Measurements from ENCODE around the gene DEPDC5.
"Not testable (repeated sequence)": the region's sequence is repeated elsewhere in the genome, so short reads cannot be mapped to it uniquely, and the experiment has no call there.

Gene DEPDC5

GRCh38 chr22:31800065-31800464, 46.2 kb downstream of the DEPDC5 start:
- H3K4me3 ChIP-seq (ENCODE audit: low read depth, low read length): no peak overlapping the region
- TF ChIP-seq CTCF (IDR thresholded peaks at IDR 0.05; ENCODE audit: borderline replicate concordance, insufficient read depth, low read depth, low read length): no peak

GRCh38 chr22:31800861-31801260, 47.0 kb downstream of the DEPDC5 start:
- H3K4me3 ChIP-seq (ENCODE audit: low read depth, low read length): not testable (repeated sequence)

DNA sequence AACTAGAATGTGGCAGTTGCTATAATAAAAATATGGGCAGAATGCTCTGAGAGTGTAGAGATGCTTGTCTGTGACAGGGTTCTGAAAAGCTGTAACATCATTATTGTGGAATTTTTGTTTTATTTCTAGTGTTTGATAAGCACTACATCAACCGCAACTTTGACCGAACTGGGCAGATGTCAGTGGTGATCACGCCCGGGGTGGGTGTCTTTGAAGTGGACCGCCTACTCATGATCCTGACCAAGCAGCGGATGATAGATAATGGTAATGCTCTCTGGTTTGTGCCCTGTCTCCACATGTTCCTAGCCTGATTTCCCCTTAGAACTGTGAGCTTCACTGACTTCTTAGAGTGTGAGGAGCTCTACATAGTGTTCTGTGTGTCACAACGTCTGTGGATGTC, 48.8 kb downstream of the DEPDC5 start:
- H3K4me3 ChIP-seq (ENCODE audit: low read depth, low read length): no peak overlapping the region
- no peak for TF ChIP-seq CTCF (IDR thresholded peaks at IDR 0.05; ENCODE audit: borderline replicate concordance, insufficient read depth, low read depth, low read length)

- TF ChIP-seq CTCF (IDR thresholded peaks at IDR 0.05; ENCODE audit: borderline replicate concordance, insufficient read depth, low read depth, low read length): no peak
- H3K4me3 ChIP-seq (ENCODE audit: low read depth, low read length): no peak overlapping the region
Observed at GRCh38 chr22:31806751-31807150, 52.9 kb downstream of the DEPDC5 start.

GRCh38 chr22:31812977-31813605, 59.3 kb downstream of the DEPDC5 start:
- H3K4me3 ChIP-seq (ENCODE audit: low read depth, low read length): no peak overlapping the region
- no peak for TF ChIP-seq CTCF (IDR thresholded peaks at IDR 0.05; ENCODE audit: borderline replicate concordance, insufficient read depth, low read depth, low read length)

DNA sequence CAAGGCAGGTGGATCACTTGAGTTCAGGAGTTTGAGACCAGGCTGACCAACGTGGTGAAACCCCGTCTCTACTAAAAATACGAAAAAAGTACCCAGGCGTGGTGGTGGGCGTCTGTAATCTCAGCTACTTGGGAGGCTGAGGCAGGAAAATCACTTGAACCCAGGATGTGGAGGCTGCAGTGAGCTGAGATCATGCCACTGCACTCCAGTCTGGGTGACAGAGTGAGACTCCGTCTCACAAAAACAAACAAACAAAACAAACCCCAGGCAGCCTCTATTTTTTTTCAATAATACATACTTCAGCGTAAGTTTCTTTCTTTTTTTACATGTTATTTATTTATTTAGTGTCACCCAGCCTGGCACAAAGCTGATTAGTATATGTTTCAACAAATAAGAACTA, 60.1 kb downstream of the DEPDC5 start:
- H3K4me3 ChIP-seq (ENCODE audit: low read depth, low read length): not testable (repeated sequence)

DNA sequence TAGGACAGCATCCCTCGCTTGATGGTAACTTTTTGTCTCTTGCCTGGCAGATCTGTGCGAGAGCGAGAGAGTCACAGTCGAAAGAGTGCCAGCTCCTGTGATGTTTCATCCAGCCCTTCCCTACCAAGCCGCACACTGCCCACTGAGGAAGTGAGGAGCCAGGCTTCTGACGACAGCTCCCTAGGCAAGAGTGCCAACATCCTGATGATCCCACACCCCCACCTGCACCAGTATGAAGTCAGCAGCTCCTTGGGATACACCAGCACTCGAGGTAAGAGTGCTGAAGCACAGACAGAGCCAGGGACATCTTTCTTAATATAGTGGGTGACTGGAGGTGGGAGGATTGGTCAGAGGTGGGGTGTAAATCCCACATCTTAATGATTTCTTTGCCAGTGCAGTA, 61.1 kb downstream of the DEPDC5 start:
- no peak for TF ChIP-seq CTCF (IDR thresholded peaks at IDR 0.05; ENCODE audit: borderline replicate concordance, insufficient read depth, low read depth, low read length)
- H3K4me3 ChIP-seq (ENCODE audit: low read depth, low read length): no peak overlapping the region

DNA sequence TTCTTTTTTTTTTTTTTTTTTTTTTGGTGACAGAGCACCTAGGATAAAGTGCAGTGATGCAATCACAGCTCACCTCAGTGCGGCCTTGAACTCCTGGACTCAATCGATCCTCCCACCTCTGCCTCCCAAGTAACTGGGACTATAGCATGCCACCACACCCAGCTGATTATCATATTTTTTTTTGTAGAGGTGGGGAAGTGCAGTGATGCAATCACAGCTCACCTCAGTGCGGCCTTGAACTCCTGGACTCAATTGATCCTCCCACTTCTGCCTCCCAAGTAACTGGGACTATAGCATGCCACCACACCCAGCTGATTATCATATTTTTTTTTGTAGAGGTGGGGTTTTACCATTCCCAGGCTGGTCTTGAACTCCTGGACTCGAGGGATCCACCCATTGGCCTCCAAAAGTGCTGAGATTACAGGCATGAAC, 61.6 kb downstream of the DEPDC5 start:
- not testable (repeated sequence) for H3K4me3 ChIP-seq (ENCODE audit: low read depth, low read length)

DNA sequence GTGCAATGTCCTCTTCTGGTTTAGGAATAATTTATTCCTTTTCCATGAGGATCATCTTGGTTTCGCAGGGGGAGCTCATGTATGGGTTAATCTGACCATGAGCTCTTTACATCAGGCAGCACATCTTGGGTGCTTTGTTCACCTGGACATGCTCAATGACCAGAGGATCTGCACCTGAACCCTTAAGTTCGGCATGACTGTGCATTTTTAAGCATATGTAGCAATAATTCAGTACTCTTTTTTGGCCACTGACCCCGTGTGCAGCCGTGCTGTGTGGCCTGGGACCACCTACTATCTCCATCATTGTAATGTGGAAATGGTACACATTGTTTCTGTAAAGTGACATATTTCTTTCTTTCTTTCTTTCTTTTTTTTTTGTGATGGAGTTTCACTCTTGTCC, 62.9 kb downstream of the DEPDC5 start:
- TF ChIP-seq CTCF (IDR thresholded peaks at IDR 0.05; ENCODE audit: borderline replicate concordance, insufficient read depth, low read depth, low read length): no peak

More for the DNA sequence above, 62.9 kb downstream of the DEPDC5 start:
- no peak overlapping the region for H3K4me3 ChIP-seq (ENCODE audit: low read depth, low read length)

All from GM12875 (cell line).